ENCODE results near the gene ATG4D.

GRCh38 chr19:10580979-10581631 is 37.4 kb downstream of the ATG4D start:
- peak; percentile 96 to 99 (median 98) for TF ChIP-seq CTCF (IDR thresholded peaks at IDR 0.05)
- TF ChIP-seq POLR2A (IDR thresholded peaks at IDR 0.05): no peak
